HG03139 (cell line): ENCODE data around the gene MICB.

ENCODE experiments used
- ATAC-seq: cut with Tn5 transposase; IDR thresholded peaks from one replicate; pipeline ENCODE4 v1.9.1; 2021; ENCODE audit not compliant: unreplicated experiment

The MICB gene

DNA sequence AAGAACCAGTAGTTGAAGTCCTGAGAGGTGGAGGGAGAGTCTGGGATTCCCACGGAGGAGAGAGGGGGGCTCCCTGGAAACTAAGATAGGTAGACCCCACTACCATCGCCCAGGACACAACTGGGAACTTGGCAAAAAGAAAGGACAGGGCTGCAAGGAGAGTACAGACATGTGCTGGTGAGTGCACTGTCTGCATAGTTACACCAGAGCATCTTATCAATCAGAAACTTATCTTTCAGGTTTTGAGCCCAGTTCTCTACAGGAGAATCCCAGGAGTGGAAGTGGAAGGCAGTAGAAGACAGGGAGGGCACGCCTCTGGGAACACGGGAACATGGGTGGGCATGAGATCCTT lies 61.6 kb downstream of the MICB start:
- no peak for ATAC-seq

DNA sequence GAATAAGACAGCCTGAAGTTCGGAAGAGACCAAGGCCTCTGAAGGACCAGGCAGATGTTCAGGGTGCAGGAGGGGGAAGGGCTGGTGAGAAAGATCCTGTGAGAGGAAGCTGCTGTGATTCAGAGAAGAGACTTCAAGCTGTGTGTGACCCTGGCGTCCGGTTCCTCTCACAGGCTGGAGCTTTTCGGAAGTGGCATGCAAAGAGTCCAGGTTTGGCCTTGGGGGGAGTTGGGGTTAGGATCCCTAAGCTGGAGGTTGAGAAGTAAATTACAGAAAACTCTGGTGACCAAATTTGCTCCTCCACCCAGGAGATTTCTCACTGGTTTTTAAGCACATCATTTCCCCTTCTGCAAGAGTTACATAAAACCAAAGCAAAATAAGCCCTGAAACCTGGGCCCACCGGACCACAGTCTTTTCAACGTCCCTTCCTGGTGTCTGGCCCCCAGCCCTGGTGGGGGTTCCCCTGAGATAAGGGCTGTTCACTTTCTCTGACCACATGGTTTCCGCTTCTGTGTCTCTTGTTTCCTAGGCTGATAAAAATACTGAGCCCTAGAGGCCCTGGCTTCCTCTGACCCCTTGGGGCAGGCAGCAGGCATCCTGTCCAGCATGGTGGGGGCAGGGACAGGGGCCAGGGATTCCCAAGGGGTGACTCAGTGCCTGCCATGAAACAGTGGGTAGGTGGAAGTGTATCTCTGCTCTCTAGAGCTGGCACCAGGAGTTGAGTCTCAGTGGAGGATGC lies 62.2 kb downstream of the MICB start:
- ATAC-seq: peak; percentile 63

DNA sequence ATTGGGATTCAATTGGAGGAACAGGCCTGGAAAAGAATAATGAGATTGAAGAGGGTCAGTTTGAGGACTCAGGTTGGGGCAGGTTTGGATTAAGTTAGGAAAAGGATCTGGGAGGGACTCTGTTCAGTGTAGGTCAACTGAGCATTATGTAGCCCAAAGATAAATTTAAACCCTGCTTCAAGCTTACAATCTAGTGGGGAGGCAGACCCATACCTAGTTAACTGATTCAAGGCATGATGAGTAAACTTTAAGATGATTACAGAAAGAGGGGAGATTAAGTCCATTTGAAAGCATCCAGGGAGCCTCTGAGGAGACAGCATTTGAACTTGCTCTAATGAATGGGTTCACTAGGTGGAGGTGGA lies 62.7 kb downstream of the MICB start:
- ATAC-seq: no peak
